Activated naive CD8-positive, alpha-beta T cell treated with anti-CD3 and anti-CD28 coated beads, Interleukin-2, amount 50 U/mL, for 16 hours (primary cell): Measurements from ENCODE around the gene KRTAP6-1.

ENCODE experiments used
- DNase-seq: peaks from one replicate; pipeline ENCODE4 v3.0.0-alpha.2; 2020; ENCODE audit warnings: low read depth, low spot score

Gene KRTAP6-1

GRCh38 chr21:30579346-30579745 lies 34.4 kb downstream of the KRTAP6-1 start:
- DNase-seq, result no peak

- DNase-seq, result no peak
Measured at GRCh38 chr21:30577766-30578165, 36.0 kb downstream of the KRTAP6-1 start.

- no peak for DNase-seq
Measured at GRCh38 chr21:30567617-30568016, 46.1 kb downstream of the KRTAP6-1 start.

GRCh38 chr21:30563630-30564029 lies 50.1 kb downstream of the KRTAP6-1 start:
- DNase-seq, result no peak
